ENCODE measurements around the gene TPPP2.

- no peak for TF ChIP-seq CTCF (IDR thresholded peaks at IDR 0.05)
- no peak for TF ChIP-seq POLR2A (IDR thresholded peaks at IDR 0.05)
These were observed 40.1 kb downstream of the TPPP2 start, which contains the start of gene ARHGEF40 for GRCh38 chr14:21070083-21070609.
